Measurements from ENCODE around the gene SOCS7. TPM values are rescaled to one million over a fixed set of nuclear protein-coding genes. Genes with fewer than 3 reads are reported as not detected.

SOCS7 gene
- total and polyA plus RNA-seq, 10 of the 15 experiments (the other 5 are each of a cell fraction or from before 2014, with no cell fraction given): 0.68 to 12.8 (median 7.3) TPM

DNA sequence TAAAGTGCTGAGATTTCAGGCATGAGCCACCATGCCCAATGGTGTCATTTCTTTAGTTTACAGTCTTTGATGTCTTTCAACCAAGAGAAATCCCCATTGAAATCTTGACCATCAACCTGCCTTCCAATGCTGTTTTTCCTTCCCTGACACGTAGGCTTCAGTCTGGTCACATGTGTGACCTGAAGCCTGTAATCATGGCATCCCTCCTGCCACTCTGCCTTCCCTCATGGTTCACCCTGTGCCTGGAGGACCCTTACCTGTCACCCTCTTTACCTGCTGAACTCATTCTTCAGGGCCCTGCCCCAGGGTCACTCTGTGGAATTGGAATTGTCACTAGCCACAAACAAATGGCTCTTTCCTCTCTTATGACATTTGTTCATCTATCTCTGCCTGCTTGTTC is 58.6 kb downstream of the SOCS7 start:
- peaks cover 5% of the 10 kb centered on the region for H3K4me1 ChIP-seq (ENCODE audit: control insufficient read depth, insufficient read depth, low read length)
- H2AFZ ChIP-seq (ENCODE audit: control insufficient read depth, low read depth, low read length): no peak overlapping the region
- no peak overlapping the region for H3K27ac ChIP-seq (ENCODE audit: control insufficient read depth, insufficient read depth)
- WGBS (ENCODE audit: insufficient coverage, insufficient replicate concordance, low lambda C conversion rate, missing lambda C conversion rate): 73% methylated on average over 1 of the region's 1 CpG
- H3K36me3 ChIP-seq (ENCODE audit: control insufficient read depth in 2 of 2, insufficient read depth in 2 of 2, low read length in 1 of 2): no peaks in the 10 kb centered on the region
- H4K20me1 ChIP-seq (ENCODE audit: control insufficient read depth, insufficient read depth): no peaks in the 10 kb centered on the region
- ATAC-seq (no peak), DNase-seq (ENCODE audit: low read depth, low spot score) (no peak), FAIRE-seq (no peak)
- no TSS peak for BruUV-seq (replicated peaks)
- ChIA-PET RAD21 (ENCODE audit: unreplicated experiment) (no interaction called here), POLR2A (no interaction called here), SMC1A (ENCODE audit: uncharacterized antibody, unreplicated experiment) (interaction anchor here (0.6 to 0.7 kb wide), 2 partner anchors 60 to 916 kb away, joined by 3 read pairs; no protein-coding TSS in a partner anchor), CTCF (interaction anchor here (2.0 to 8.3 kb wide), 2 partner anchors 59 to 61 kb away, joined by 12 to 349 read pairs; partner anchors contain the start of gene SOCS7)
- no peaks in the 10 kb centered on the region for H3K27me3 ChIP-seq (replicated peaks in 1 of 2; ENCODE audit: control insufficient read depth in 2 of 2, insufficient read depth in 2 of 2, low read length in 1 of 2)
- in situ Hi-C loops (cut with MboI) (no loop called here), intact Hi-C loops (cut with micrococcal nuclease; ENCODE audit: unreplicated experiment) (no loop called here)
- H3K9me3 ChIP-seq (replicated peaks; ENCODE audit: control insufficient read depth, insufficient read depth, low read length): no peaks in the 10 kb centered on the region
- no peak overlapping the region for H3K4me3 ChIP-seq
- TF ChIP-seq RAD21 (IDR thresholded peaks at IDR 0.05; ENCODE audit: insufficient read depth, low read depth, low read length): no peak
- TF ChIP-seq GABPA (IDR thresholded peaks at IDR 0.05; ENCODE audit: low read depth): no peak
- TF ChIP-seq ZNF217 (IDR thresholded peaks at IDR 0.05): no peak
- TF ChIP-seq SUPT20H (IDR thresholded peaks at IDR 0.05; ENCODE audit: borderline replicate concordance, control insufficient read depth, low read depth, low read length): no peak
- TF ChIP-seq HDGF (IDR thresholded peaks at IDR 0.05): no peak
- no peak for TF ChIP-seq HCFC1 (IDR thresholded peaks at IDR 0.05; ENCODE audit: low read length)
- no peak for TF ChIP-seq STAT3 (IDR thresholded peaks at IDR 0.05; ENCODE audit: low read depth, low read length)
- TF ChIP-seq HDAC6 (IDR thresholded peaks at IDR 0.05; ENCODE audit: unreplicated experiment): no peak
- TF ChIP-seq RB1 (IDR thresholded peaks at IDR 0.05; ENCODE audit: borderline replicate concordance): no peak
- no peak for TF ChIP-seq LARP7 (IDR thresholded peaks at IDR 0.05)
- TF ChIP-seq SP1 (IDR thresholded peaks at IDR 0.05; ENCODE audit: low read depth, low read length): no peak
- TF ChIP-seq BMI1 (IDR thresholded peaks at IDR 0.05; ENCODE audit: borderline replicate concordance): no peak
- no peak for TF ChIP-seq PML (IDR thresholded peaks at IDR 0.05; ENCODE audit: low read length)
- no peak for TF ChIP-seq KDM1A (IDR thresholded peaks at IDR 0.05; ENCODE audit: borderline replicate concordance)
- TF ChIP-seq, protein P1, sequence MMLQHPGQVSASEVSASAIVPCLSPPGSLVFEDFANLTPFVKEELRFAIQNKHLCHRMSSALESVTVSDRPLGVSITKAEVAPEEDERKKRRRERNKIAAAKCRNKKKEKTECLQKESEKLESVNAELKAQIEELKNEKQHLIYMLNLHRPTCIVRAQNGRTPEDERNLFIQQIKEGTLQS (IDR thresholded peaks at IDR 0.05; ENCODE audit: borderline replicate concordance, extremely low read depth, low read depth, low read length): no peak
- TF ChIP-seq, protein P2, sequence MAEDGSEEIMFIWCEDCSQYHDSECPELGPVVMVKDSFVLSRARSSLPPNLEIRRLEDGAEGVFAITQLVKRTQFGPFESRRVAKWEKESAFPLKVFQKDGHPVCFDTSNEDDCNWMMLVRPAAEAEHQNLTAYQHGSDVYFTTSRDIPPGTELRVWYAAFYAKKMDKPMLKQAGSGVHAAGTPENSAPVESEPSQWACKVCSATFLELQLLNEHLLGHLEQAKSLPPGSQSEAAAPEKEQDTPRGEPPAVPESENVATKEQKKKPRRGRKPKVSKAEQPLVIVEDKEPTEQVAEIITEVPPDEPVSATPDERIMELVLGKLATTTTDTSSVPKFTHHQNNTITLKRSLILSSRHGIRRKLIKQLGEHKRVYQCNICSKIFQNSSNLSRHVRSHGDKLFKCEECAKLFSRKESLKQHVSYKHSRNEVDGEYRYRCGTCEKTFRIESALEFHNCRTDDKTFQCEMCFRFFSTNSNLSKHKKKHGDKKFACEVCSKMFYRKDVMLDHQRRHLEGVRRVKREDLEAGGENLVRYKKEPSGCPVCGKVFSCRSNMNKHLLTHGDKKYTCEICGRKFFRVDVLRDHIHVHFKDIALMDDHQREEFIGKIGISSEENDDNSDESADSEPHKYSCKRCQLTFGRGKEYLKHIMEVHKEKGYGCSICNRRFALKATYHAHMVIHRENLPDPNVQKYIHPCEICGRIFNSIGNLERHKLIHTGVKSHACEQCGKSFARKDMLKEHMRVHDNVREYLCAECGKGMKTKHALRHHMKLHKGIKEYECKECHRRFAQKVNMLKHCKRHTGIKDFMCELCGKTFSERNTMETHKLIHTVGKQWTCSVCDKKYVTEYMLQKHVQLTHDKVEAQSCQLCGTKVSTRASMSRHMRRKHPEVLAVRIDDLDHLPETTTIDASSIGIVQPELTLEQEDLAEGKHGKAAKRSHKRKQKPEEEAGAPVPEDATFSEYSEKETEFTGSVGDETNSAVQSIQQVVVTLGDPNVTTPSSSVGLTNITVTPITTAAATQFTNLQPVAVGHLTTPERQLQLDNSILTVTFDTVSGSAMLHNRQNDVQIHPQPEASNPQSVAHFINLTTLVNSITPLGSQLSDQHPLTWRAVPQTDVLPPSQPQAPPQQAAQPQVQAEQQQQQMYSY (CRISPR knock-in tag; IDR thresholded peaks at IDR 0.05): no peak
- TF ChIP-seq, protein P3, sequence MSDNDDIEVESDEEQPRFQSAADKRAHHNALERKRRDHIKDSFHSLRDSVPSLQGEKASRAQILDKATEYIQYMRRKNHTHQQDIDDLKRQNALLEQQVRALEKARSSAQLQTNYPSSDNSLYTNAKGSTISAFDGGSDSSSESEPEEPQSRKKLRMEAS (IDR thresholded peaks at IDR 0.05; ENCODE audit: low read depth, low read length): no peak
- TF ChIP-seq, protein P4, sequence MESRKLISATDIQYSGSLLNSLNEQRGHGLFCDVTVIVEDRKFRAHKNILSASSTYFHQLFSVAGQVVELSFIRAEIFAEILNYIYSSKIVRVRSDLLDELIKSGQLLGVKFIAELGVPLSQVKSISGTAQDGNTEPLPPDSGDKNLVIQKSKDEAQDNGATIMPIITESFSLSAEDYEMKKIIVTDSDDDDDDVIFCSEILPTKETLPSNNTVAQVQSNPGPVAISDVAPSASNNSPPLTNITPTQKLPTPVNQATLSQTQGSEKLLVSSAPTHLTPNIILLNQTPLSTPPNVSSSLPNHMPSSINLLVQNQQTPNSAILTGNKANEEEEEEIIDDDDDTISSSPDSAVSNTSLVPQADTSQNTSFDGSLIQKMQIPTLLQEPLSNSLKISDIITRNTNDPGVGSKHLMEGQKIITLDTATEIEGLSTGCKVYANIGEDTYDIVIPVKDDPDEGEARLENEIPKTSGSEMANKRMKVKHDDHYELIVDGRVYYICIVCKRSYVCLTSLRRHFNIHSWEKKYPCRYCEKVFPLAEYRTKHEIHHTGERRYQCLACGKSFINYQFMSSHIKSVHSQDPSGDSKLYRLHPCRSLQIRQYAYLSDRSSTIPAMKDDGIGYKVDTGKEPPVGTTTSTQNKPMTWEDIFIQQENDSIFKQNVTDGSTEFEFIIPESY (IDR thresholded peaks at IDR 0.05): no peak
- no peak for TF ChIP-seq ZZZ3 (IDR thresholded peaks at IDR 0.05; ENCODE audit: control insufficient read depth, insufficient read length, low read depth)
- H3K4me2 ChIP-seq (ENCODE audit: control insufficient read depth, insufficient read depth): no peak overlapping the region
- no peaks in the 10 kb centered on the region for H3K79me2 ChIP-seq (ENCODE audit: control insufficient read depth, insufficient read depth, low read length)
- H3K9ac ChIP-seq (ENCODE audit: control insufficient read depth, insufficient read depth, low read length): no peak overlapping the region

All from GM12878 (cell line).